Uterus (tissue), 4 donors: ENCODE results near the gene PARD6A. TPM values are rescaled to one million over a fixed set of nuclear protein-coding genes. Genes with fewer than 3 reads are reported as not detected.

Experiments used
- DNase-seq, 2 donors: peaks; one replicate each; pipeline ENCODE4 v3.0.0-alpha.2; 2019 to 2020
- H3K27ac ChIP-seq, 2 donors: fragments of 200-600 bp; sonication (generic); 1 replicate in 1 of 2; 2 replicates in 1 of 2; pipeline ENCODE4 v1.5.1; 2016 to 2018
- H3K27me3 ChIP-seq, 2 donors: fragments of 200-600 bp; sonication (generic); one replicate each; pipeline ENCODE4 v1.5.1; 2018 to 2019; ENCODE audit warnings: control low read depth in 1 of 2
- H3K36me3 ChIP-seq, 2 donors: fragments of 200-600 bp; sonication (generic); one replicate each; pipeline ENCODE4 v1.5.1; 2019; ENCODE audit warnings: control low read depth in 1 of 2
- H3K4me1 ChIP-seq, 2 donors: fragments of 200-600 bp; sonication (generic); one replicate each; pipeline ENCODE4 v1.5.1; 2018 to 2019; ENCODE audit warnings: control low read depth in 1 of 2
- H3K4me3 ChIP-seq, 2 donors: fragments of 200-600 bp; sonication (generic); 1 replicate in 1 of 2; 2 replicates in 1 of 2; pipeline ENCODE4 v1.5.1; 2018 to 2019; ENCODE audit warnings: mild to moderate bottlenecking in 1 of 2
- H3K9me3 ChIP-seq, 2 donors: fragments of 200-600 bp; sonication (generic); one replicate each; pipeline ENCODE4 v1.5.1; 2019; ENCODE audit warnings: control low read depth in 1 of 2
- POLR2A ChIP-seq, 2 donors: fragments of 450-650 bp; IDR thresholded peaks; one replicate each; pipeline ENCODE4 v1.6.1; 2016; ENCODE audit warnings: antibody characterized with exemption in 2 of 2, mild to moderate bottlenecking in 1 of 2, moderate library complexity in 1 of 2
- intact Hi-C: fragments of 100-400 bp; cut with DNase I; formaldehyde crosslinking; loops from one replicate; pipeline ENCODE4 v1.15.1; 2023; ENCODE audit warnings: low total_unique reads
- total RNA-seq, 4 donors: library from RNA; depleted of rRNA in 3 of 4; stranded (reverse); fragments of >200 nt in 3 of 4; gene quantifications; one replicate each; pipeline versions ENCODE4 v1.1.0 to v1.2.4, GENCODE V29; 2014 to 2023
- TF ChIP-seq, protein P1 (sequence below), 4 experiments: fragments of 200-600 bp in 2 of 4; fragments of 450-650 bp in 2 of 4; sonication (generic) in 2 of 4; IDR thresholded peaks; one replicate each; pipeline ENCODE4 v1.5.1; 2016 to 2019; ENCODE audit warnings: antibody characterized with exemption in 4 of 4, mild to moderate bottlenecking in 2 of 4, moderate library complexity in 1 of 4
- donor health status: DM: yes; HTN: yes; CAD: no.

PARD6A gene, protein sequence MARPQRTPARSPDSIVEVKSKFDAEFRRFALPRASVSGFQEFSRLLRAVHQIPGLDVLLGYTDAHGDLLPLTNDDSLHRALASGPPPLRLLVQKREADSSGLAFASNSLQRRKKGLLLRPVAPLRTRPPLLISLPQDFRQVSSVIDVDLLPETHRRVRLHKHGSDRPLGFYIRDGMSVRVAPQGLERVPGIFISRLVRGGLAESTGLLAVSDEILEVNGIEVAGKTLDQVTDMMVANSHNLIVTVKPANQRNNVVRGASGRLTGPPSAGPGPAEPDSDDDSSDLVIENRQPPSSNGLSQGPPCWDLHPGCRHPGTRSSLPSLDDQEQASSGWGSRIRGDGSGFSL
- total RNA-seq = 10 to 100 TPM in 1 of 4 donors, 1 to 10 TPM in 2, not detected in 1; 1.6 to 32.9 (median 7.9) TPM

- no peaks in the 10 kb centered on the region for H3K36me3 ChIP-seq
- TF ChIP-seq, protein P1, sequence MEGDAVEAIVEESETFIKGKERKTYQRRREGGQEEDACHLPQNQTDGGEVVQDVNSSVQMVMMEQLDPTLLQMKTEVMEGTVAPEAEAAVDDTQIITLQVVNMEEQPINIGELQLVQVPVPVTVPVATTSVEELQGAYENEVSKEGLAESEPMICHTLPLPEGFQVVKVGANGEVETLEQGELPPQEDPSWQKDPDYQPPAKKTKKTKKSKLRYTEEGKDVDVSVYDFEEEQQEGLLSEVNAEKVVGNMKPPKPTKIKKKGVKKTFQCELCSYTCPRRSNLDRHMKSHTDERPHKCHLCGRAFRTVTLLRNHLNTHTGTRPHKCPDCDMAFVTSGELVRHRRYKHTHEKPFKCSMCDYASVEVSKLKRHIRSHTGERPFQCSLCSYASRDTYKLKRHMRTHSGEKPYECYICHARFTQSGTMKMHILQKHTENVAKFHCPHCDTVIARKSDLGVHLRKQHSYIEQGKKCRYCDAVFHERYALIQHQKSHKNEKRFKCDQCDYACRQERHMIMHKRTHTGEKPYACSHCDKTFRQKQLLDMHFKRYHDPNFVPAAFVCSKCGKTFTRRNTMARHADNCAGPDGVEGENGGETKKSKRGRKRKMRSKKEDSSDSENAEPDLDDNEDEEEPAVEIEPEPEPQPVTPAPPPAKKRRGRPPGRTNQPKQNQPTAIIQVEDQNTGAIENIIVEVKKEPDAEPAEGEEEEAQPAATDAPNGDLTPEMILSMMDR (IDR thresholded peaks at IDR 0.05) = peak in 2 of 4 experiments; percentile 20 to 30
- no peak for TF ChIP-seq POLR2A (IDR thresholded peaks at IDR 0.05)
- peaks cover 3 to 18% of the 10 kb centered on the region in 2 donors for H3K4me1 ChIP-seq
- peak; percentile 94 to 95 for DNase-seq
- intact Hi-C loops = no loop called here
- peak within 1 kb of the TSS; percentile 64 to 94 for H3K4me3 ChIP-seq
- H3K27me3 ChIP-seq = no peaks in the 10 kb centered on the region
- peak within 1 kb of the TSS; percentile 94 for H3K27ac ChIP-seq
- H3K9me3 ChIP-seq = no peaks in the 10 kb centered on the region
Measured at GRCh38 chr16:67660564-67661028, at the start of gene PARD6A. PARD6A (plus strand) TSS chr16:67660960; CDS start chr16:67661039, 79 bp downstream.

DNA sequence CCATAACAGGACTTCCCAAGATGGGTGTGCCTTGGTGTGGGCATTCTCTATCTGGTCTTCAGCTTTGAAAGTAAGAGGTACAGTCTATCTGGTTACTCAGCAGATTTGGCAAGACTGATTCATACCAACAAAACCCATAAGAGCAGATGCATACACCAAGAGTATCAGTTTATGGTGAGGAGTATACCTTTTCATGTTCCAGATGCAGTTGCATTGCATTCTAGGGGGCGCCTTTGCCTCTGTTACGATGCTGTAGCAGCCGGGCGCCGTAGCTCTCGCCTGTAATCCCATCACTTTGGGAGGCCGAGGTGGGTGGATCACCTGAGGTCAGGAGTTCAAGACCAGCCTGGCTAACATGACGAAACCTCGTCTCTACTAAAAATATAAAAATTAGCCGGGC lies 47.0 kb upstream of the PARD6A start:
- intact Hi-C loops = no loop called here
- no peak for DNase-seq
- no peak overlapping the region for H3K27ac ChIP-seq
- no peaks in the 10 kb centered on the region for H3K27me3 ChIP-seq
- no peaks in the 10 kb centered on the region for H3K9me3 ChIP-seq
- H3K4me3 ChIP-seq = no peak overlapping the region
- TF ChIP-seq, protein P1 (IDR thresholded peaks at IDR 0.05) = no peak
- no peak for TF ChIP-seq POLR2A (IDR thresholded peaks at IDR 0.05)
- no peaks in the 10 kb centered on the region for H3K36me3 ChIP-seq
- no peaks in the 10 kb centered on the region for H3K4me1 ChIP-seq

GRCh38 chr16:67628216-67628615 lies 32.5 kb upstream of the PARD6A start:
- intact Hi-C loops = no loop called here
- H3K27me3 ChIP-seq = no peaks in the 10 kb centered on the region
- H3K9me3 ChIP-seq = no peaks in the 10 kb centered on the region
- H3K4me1 ChIP-seq = no peaks in the 10 kb centered on the region
- TF ChIP-seq, protein P1 (IDR thresholded peaks at IDR 0.05) = no peak
- no peak for TF ChIP-seq POLR2A (IDR thresholded peaks at IDR 0.05)
- no peak overlapping the region for H3K4me3 ChIP-seq
- no peak overlapping the region for H3K27ac ChIP-seq
- no peaks in the 10 kb centered on the region for H3K36me3 ChIP-seq
- no peak for DNase-seq

- DNase-seq = no peak
- H3K4me1 ChIP-seq = no peaks in the 10 kb centered on the region
- no peaks in the 10 kb centered on the region for H3K27me3 ChIP-seq
- H3K36me3 ChIP-seq = no peaks in the 10 kb centered on the region
- no peak overlapping the region for H3K27ac ChIP-seq
- TF ChIP-seq, protein P1 (IDR thresholded peaks at IDR 0.05) = no peak
- no peak for TF ChIP-seq POLR2A (IDR thresholded peaks at IDR 0.05)
- H3K9me3 ChIP-seq = no peaks in the 10 kb centered on the region
- intact Hi-C loops = no loop called here
- H3K4me3 ChIP-seq = no peak overlapping the region
Measured at GRCh38 chr16:67632415-67633172, 28.2 kb upstream of the PARD6A start.

DNA sequence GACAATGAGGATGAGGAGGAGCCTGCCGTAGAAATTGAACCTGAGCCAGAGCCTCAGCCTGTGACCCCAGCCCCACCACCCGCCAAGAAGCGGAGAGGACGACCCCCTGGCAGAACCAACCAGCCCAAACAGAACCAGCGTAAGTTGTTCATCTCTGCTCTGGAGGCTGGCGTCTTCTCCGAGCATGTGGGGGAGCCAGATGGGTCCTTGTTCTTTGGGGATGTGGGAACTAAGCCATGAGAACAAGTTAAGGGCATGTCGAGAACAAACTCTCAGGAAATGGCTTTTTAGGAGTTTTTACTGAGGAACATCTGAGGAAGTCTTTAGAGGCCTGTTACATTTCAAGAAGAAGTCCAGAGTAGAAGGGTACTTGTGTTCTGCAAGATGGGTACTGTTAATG lies 24.0 kb upstream of the PARD6A start:
- Histone ChIP-seq H3K27ac (no peak overlapping the region), H3K27me3 (no peaks in the 10 kb centered on the region), H3K4me3 (no peak overlapping the region), H3K4me1 (no peaks in the 10 kb centered on the region), H3K36me3 (no peaks in the 10 kb centered on the region), H3K9me3 (no peaks in the 10 kb centered on the region)
- no peak for DNase-seq
- intact Hi-C loops = no loop called here
- TF ChIP-seq, protein P1 (IDR thresholded peaks at IDR 0.05) = no peak
- no peak for TF ChIP-seq POLR2A (IDR thresholded peaks at IDR 0.05)
